Lower leg skin (tissue), 4 donors: ENCODE measurements around the gene PDGFD. TPM values are rescaled to one million over a fixed set of nuclear protein-coding genes. Genes with fewer than 3 reads are reported as not detected.

ENCODE experiments used
- DNase-seq, 2 donors: peaks; one replicate each; pipeline ENCODE4 v3.0.0-alpha.2; 2019; ENCODE audit warnings: low spot score in 2 of 2
- H3K4me3 ChIP-seq: fragments of 200-600 bp; sonication (generic); 2 replicates; pipeline ENCODE4 v1.5.1; 2017; ENCODE audit warnings: mild to moderate bottlenecking, low read depth; ENCODE audit not compliant: poor library complexity, severe bottlenecking
- POLR2A ChIP-seq, 2 donors: fragments of 450-650 bp; IDR thresholded peaks; one replicate each; pipeline ENCODE4 v1.6.1; 2016 to 2017; ENCODE audit warnings: antibody characterized with exemption in 2 of 2, mild to moderate bottlenecking in 1 of 2, moderate library complexity in 1 of 2
- WGBS, 2 donors: methylation state at CpG; one replicate each; pipeline ENCODE4 v1.1.5; 2018; 5-methylcytosine and 5-hydroxymethylcytosine counted together
- intact Hi-C: fragments of 100-400 bp; cut with DNase I; formaldehyde crosslinking; loops from one replicate; pipeline ENCODE4 v1.15.0; 2023; ENCODE audit warnings: low total_unique reads
- total RNA-seq, 4 donors: library from RNA; depleted of rRNA; stranded (reverse); fragments of >200 nt; gene quantifications; one replicate each; pipeline ENCODE4 v1.1.0, GENCODE V29; 2016
- TF ChIP-seq, protein P1 (sequence below), 3 donors: fragments of 450-650 bp; IDR thresholded peaks; one replicate each; pipeline ENCODE4 v1.5.1; 2016; ENCODE audit warnings: antibody characterized with exemption in 3 of 3, mild to moderate bottlenecking in 3 of 3, moderate library complexity in 2 of 3

Gene PDGFD
- total RNA-seq, 4 donors from 2014 or later, result 6.8 to 15.1 (median 10.5) TPM

DNA sequence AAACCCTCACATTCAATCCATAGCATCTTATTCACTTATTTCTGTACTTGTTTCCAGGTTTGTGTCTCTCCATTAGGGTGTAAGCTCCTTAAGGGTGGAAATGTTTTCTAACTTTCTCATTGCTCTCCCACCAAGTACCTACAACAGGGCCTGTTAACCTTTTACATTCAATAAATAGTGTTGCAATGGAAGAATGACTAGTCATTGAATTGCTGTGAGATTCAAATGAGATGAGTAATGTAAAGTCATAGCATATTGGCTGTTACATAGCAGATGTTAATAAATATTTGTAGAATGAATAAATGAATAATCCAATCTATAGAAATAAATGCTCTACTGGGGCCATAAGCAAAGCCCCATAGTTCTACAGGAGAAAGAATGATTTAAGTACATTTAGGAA, 202.9 kb downstream of the PDGFD start:
- intact Hi-C loops, result no loop called here
- DNase-seq, result no peak
- no peak overlapping the region for H3K4me3 ChIP-seq
- TF ChIP-seq, protein P1, sequence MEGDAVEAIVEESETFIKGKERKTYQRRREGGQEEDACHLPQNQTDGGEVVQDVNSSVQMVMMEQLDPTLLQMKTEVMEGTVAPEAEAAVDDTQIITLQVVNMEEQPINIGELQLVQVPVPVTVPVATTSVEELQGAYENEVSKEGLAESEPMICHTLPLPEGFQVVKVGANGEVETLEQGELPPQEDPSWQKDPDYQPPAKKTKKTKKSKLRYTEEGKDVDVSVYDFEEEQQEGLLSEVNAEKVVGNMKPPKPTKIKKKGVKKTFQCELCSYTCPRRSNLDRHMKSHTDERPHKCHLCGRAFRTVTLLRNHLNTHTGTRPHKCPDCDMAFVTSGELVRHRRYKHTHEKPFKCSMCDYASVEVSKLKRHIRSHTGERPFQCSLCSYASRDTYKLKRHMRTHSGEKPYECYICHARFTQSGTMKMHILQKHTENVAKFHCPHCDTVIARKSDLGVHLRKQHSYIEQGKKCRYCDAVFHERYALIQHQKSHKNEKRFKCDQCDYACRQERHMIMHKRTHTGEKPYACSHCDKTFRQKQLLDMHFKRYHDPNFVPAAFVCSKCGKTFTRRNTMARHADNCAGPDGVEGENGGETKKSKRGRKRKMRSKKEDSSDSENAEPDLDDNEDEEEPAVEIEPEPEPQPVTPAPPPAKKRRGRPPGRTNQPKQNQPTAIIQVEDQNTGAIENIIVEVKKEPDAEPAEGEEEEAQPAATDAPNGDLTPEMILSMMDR (IDR thresholded peaks at IDR 0.05), result no peak
- no peak for TF ChIP-seq POLR2A (IDR thresholded peaks at IDR 0.05)

- WGBS, 2 donors, result 83 to 89% methylated on average over 2 of the region's 2 CpGs
- DNase-seq, result no peak
- intact Hi-C loops, result no loop called here
- H3K4me3 ChIP-seq, result no peak overlapping the region
- TF ChIP-seq POLR2A (IDR thresholded peaks at IDR 0.05), result no peak
- TF ChIP-seq, protein P1 (IDR thresholded peaks at IDR 0.05), result no peak
Measured at GRCh38 chr11:103960108-103960507, 203.8 kb downstream of the PDGFD start.

DNA sequence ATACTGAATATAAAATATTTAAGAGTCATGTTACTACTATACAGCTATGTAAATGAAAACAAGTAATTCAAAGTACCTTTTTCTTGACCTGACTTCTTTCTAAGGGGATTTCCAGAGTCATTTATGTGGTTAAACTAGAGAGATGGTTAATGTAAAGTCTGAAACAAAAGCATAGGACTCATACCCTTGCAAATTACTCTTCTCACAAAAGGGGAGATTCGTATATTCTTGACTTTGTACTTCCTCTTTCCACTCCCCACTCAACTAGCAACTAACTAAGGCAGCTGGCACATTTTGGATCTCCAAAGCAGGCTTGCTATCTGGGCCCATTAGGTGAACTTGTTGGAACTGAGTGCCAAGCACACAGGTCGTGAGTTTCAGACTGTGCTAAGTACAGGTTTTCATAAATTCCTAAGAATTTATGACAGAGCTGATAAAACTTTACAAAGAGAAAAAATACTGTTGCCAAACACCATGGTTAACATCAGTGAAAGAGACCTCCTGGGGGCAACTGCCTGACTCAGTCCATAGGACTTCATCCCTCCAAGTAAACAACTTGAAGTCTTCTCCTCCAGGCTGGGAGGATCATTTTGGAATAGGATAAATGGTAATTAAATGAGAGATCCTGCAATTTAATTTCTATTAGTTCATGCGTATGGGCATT, 204.5 kb downstream of the PDGFD start:
- no peak for DNase-seq
- intact Hi-C loops, result no loop called here
- no peak overlapping the region for H3K4me3 ChIP-seq
- TF ChIP-seq POLR2A (IDR thresholded peaks at IDR 0.05), result no peak
- WGBS, 2 donors, result 56 to 73% methylated on average over 3 of the region's 3 CpGs

DNA sequence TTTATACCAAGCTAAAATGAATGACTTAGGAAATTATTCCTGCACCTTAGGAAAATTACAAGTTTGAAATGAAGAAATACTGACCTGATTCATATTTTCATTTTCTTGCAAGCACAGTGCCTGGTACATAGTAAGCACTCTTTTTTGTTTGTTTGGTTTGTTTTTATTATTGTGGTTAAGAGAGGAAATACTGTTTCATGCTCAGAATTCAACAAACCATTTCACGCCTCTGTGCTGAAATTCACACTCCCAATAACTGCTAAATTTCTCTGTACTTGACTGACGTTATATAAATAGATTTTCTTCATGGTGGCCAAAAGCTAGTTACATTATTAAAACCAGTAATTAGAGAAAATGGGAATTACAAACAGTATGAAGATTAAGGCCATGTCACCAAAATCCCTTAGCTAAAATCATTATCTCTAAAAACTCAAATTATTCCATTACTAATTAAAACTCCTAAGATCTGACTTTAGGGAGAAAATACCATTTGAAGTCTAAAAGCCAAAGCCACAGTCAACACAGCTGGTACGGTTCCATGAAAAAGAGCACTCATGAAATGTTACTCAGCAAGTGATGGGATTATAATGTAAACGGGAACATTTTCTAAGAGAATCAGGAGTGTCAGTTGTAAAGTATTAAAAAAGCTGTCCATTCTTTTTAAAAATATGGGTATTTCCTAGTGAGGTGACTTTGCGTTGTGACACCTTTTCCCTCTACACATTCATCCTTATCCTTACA, 205.3 kb downstream of the PDGFD start:
- WGBS, 2 donors, result 77 to 79% methylated on average over 5 of the region's 5 CpGs

GRCh38 chr11:103953797-103954486, 210.0 kb downstream of the PDGFD start:
- intact Hi-C loops, result no loop called here
- no peak for TF ChIP-seq POLR2A (IDR thresholded peaks at IDR 0.05)
- TF ChIP-seq, protein P1 (IDR thresholded peaks at IDR 0.05), result no peak
- 74 to 78% methylated on average over 5 of the region's 5 CpGs for WGBS, 2 donors

More for the DNA sequence above, 205.3 kb downstream of the PDGFD start:
- intact Hi-C loops, result no loop called here
- H3K4me3 ChIP-seq, result no peak overlapping the region
- DNase-seq, result no peak
- TF ChIP-seq, protein P1 (IDR thresholded peaks at IDR 0.05), result no peak
- no peak for TF ChIP-seq POLR2A (IDR thresholded peaks at IDR 0.05)

DNA sequence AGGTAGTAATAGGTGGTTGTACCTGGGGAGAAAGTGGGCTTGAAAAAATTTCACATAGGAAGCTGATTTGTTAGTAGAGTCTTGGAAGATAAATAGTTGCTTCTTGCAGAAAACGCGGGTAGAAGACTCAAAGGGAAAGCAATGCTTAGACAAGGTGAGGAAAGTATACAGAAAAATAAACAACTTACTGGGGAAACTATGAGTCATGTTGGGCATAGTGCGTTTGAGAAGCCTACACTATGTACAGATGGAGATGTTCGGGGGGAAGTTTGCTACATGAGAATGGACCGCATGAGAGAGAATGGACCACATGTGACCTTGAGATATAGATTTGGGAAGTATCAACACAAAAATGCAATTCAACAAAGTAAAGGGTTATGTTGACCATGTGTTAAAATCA, 214.2 kb downstream of the PDGFD start:
- TF ChIP-seq, protein P1 (IDR thresholded peaks at IDR 0.05), result no peak
- TF ChIP-seq POLR2A (IDR thresholded peaks at IDR 0.05), result no peak
- no peak for DNase-seq
- intact Hi-C loops, result no loop called here
- no peak overlapping the region for H3K4me3 ChIP-seq
- WGBS, 2 donors, result 91 to 96% methylated on average over 5 of the region's 5 CpGs

More at GRCh38 chr11:103953797-103954486, 210.0 kb downstream of the PDGFD start:
- no peak overlapping the region for H3K4me3 ChIP-seq
- no peak for DNase-seq
